ENCODE measurements around the gene FABP6. TPM values are rescaled to one million over a fixed set of nuclear protein-coding genes. Genes with fewer than 3 reads are reported as not detected.

The FABP6 gene
- total RNA-seq, 4 donors from 2014 or later = 2.5 TPM; not detected in 3

GRCh38 chr5:160263326-160263855, 34.1 kb downstream of the FABP6 start:
- no peaks in the 10 kb centered on the region for H3K27me3 ChIP-seq
- no peak overlapping the region for H3K4me3 ChIP-seq
- DNase-seq (ENCODE audit: low spot score in 2 of 2) = no peak
- H3K27ac ChIP-seq = no peak overlapping the region
- TF ChIP-seq POLR2A (IDR thresholded peaks at IDR 0.05) (no peak), CTCF (IDR thresholded peaks at IDR 0.05) (no peak), EP300 (IDR thresholded peaks at IDR 0.05) (no peak), POLR2AphosphoS5 (IDR thresholded peaks at IDR 0.05) (no peak)
- H3K4me1 ChIP-seq = no peaks in the 10 kb centered on the region
- 82% methylated on average over 4 of the region's 4 CpGs for WGBS
- no peaks in the 10 kb centered on the region for H3K36me3 ChIP-seq
- no peaks in the 10 kb centered on the region for H3K9me3 ChIP-seq

DNA sequence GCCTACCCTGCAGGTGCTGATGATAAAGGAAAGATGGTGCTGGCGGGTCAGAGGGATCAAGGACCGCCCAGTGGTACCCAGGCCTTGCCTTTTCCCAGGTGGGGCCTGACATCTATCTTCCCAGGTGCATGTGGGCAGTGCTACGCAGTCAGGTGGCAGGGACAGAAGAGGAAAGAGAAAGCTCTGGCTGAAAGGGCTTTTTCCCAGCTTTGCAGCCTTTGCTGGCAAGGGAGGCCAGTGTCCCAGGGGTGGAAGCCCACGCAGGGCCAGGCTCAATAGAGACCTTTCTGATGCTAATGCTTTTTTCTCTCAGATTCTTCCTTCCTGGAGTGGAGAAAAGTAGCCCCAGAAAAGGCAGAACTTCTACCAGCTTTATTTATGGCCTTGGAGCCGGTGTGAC, 36.7 kb downstream of the FABP6 start:
- H3K9me3 ChIP-seq = no peaks in the 10 kb centered on the region
- TF ChIP-seq POLR2A (IDR thresholded peaks at IDR 0.05) (no peak), EP300 (IDR thresholded peaks at IDR 0.05) (no peak), POLR2AphosphoS5 (IDR thresholded peaks at IDR 0.05) (no peak), CTCF (IDR thresholded peaks at IDR 0.05) (no peak)
- H3K27ac ChIP-seq = no peak overlapping the region
- H3K4me1 ChIP-seq = peaks cover 17% of the 10 kb centered on the region
- H3K27me3 ChIP-seq = no peaks in the 10 kb centered on the region
- WGBS = 87% methylated on average over 5 of the region's 5 CpGs
- no peaks in the 10 kb centered on the region for H3K36me3 ChIP-seq
- no peak for DNase-seq (ENCODE audit: low spot score in 2 of 2)
- no peak overlapping the region for H3K4me3 ChIP-seq

DNA sequence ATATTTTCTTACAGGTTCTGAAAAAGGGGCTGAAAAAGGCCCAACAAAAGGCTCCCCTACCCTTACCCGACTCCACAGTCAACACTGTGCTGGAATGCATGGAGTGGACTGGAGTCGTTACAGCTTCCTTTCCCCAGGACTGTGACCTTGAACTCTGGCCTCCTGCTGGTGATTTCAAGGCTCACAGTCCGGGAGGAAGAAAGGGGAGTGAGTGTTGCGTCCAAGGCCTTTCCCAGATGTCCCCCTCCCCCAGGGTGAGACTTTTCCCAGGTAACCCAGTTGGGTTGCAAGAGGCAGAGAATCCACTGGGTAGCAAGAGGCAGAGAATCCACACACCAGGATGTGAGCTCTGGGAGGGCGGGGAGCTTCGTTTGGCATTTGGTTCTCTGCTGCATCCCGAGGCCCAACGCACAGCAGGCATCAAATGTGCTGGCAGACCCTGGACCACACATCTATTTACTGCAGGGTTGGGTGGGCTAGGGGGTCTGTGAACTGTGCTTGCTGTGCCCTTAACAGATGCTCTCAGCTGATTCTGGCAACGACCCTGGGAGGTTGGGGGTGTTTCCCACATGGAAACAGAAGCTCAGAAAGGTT, 37.5 kb downstream of the FABP6 start:
- Histone ChIP-seq H3K9me3 (no peaks in the 10 kb centered on the region), H3K4me1 (peaks cover 25% of the 10 kb centered on the region), H3K27ac (no peak overlapping the region), H3K36me3 (no peaks in the 10 kb centered on the region), H3K27me3 (no peaks in the 10 kb centered on the region), H3K4me3 (no peak overlapping the region)
- TF ChIP-seq POLR2AphosphoS5 (IDR thresholded peaks at IDR 0.05) (no peak), EP300 (IDR thresholded peaks at IDR 0.05) (no peak), POLR2A (IDR thresholded peaks at IDR 0.05) (no peak), CTCF (IDR thresholded peaks at IDR 0.05) (no peak)
- 86% methylated on average over 9 of the region's 9 CpGs for WGBS
- no peak for DNase-seq (ENCODE audit: low spot score in 2 of 2)

DNA sequence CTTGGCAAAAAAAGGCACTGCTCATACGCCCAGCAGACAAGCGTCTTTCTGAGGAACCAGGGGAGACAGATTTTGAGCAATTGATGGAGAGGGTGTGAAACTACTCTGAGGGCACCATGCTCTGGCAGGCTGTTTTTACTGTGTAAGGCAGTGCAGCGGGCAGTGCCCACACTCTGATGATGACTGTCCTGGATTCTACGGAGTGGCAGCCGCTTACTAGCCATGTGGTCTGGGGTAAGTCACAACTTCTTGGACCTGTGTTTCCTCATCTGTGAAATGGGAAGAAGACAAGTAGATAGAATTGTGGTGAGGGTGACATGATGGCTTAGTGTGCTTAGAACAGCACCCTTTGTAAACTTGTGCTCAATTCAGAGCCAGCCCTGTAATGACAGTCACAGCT, 38.8 kb downstream of the FABP6 start:
- WGBS = 88% methylated on average over 5 of the region's 5 CpGs
- TF ChIP-seq POLR2A (IDR thresholded peaks at IDR 0.05) (no peak), CTCF (IDR thresholded peaks at IDR 0.05) (no peak)
- H3K36me3 ChIP-seq = no peaks in the 10 kb centered on the region
- H3K4me3 ChIP-seq = no peak overlapping the region
- H3K27ac ChIP-seq = no peak overlapping the region
- no peaks in the 10 kb centered on the region for H3K27me3 ChIP-seq
- no peaks in the 10 kb centered on the region for H3K9me3 ChIP-seq
- no peak for DNase-seq (ENCODE audit: low spot score in 2 of 2)
- peaks cover 28% of the 10 kb centered on the region for H3K4me1 ChIP-seq

DNA sequence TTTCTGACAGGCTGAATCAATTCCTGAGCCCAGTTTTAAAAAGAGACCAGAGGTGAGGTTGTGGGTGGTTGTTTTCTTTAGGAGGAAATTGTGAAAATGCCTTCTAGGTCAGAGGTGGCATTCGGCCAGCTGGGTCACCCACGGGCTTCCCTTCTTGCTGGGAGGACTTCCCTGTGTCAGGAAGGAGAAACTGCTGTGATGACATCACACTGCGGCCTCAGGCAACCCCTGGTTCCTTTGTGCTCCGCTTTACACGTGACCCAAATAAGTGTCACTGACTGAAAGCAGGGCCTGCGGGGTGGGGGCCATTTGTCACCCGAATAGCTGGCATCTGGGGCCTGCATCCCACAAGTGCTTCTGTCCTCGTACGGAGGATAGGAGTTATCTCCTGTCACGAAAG, 39.7 kb downstream of the FABP6 start:
- Histone ChIP-seq H3K9me3 (no peaks in the 10 kb centered on the region), H3K27ac (no peak overlapping the region), H3K27me3 (no peaks in the 10 kb centered on the region), H3K4me1 (peaks cover 28% of the 10 kb centered on the region), H3K36me3 (no peaks in the 10 kb centered on the region), H3K4me3 (no peak overlapping the region)
- whole genome bisulfite sequencing = 59% methylated on average over 10 of the region's 10 CpGs
- TF ChIP-seq EP300 (IDR thresholded peaks at IDR 0.05) (no peak), CTCF (IDR thresholded peaks at IDR 0.05) (no peak), POLR2AphosphoS5 (IDR thresholded peaks at IDR 0.05) (no peak), POLR2A (IDR thresholded peaks at IDR 0.05) (no peak)
- peak; percentile 88 to 91 for DNase-seq (ENCODE audit: low spot score in 2 of 2)

All from suprapubic skin (tissue), 4 donors.